ENCODE data around the gene FBRS. TPM values are rescaled to one million over a fixed set of nuclear protein-coding genes. Genes with fewer than 3 reads are reported as not detected.
A peak's percentile ranks its signal among the peaks of the same experiment; 100 is the strongest.

FBRS gene
- total RNA-seq, 1 donor from 2014 or later, result 91.1 TPM

DNA sequence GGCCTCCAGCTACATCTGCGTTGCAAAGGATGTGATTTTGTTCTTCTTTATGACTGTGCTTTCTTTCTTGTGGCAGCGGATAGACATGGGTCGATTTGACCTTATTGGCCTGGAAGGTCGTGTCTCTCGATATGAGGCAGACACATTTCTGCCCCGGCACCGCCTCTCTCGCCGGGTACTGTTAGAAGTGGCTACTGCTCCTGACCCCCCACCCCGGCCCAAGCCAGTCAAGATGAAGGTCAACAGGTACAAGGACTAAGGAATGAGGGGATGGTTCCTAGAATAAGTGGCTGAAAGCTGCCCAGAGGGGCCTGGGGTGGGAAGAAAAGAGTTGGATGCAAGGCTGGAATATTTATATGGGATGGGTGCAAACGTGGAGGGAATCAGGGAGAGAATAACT lies 61.9 kb downstream of the FBRS start:
- TF ChIP-seq, protein P1, sequence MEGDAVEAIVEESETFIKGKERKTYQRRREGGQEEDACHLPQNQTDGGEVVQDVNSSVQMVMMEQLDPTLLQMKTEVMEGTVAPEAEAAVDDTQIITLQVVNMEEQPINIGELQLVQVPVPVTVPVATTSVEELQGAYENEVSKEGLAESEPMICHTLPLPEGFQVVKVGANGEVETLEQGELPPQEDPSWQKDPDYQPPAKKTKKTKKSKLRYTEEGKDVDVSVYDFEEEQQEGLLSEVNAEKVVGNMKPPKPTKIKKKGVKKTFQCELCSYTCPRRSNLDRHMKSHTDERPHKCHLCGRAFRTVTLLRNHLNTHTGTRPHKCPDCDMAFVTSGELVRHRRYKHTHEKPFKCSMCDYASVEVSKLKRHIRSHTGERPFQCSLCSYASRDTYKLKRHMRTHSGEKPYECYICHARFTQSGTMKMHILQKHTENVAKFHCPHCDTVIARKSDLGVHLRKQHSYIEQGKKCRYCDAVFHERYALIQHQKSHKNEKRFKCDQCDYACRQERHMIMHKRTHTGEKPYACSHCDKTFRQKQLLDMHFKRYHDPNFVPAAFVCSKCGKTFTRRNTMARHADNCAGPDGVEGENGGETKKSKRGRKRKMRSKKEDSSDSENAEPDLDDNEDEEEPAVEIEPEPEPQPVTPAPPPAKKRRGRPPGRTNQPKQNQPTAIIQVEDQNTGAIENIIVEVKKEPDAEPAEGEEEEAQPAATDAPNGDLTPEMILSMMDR (IDR thresholded peaks at IDR 0.05; ENCODE audit: unreplicated experiment), result no peak
- Mint-ChIP-seq H3K27me3 (no peaks in the 10 kb centered on the region), H3K4me3 (ENCODE audit: low read depth) (no peak overlapping the region), H3K27ac (peak overlapping the region; percentile 67), H3K4me1 (ENCODE audit: low read depth) (no peaks in the 10 kb centered on the region), H3K9me3 (ENCODE audit: low read depth) (no peaks in the 10 kb centered on the region), H3K36me3 (ENCODE audit: insufficient read depth) (peaks cover 44% of the 10 kb centered on the region)
- no peak for DNase-seq (ENCODE audit: low spot score, unreplicated experiment)

Other genes with a start within 250 kb of the FBRS start
- 65.9 and 71.9 TPM in 2 replicates for gene DCTPP1, start 228.4 kb upstream of the FBRS start, total RNA-seq
- 42.1 and 42.6 TPM in 2 replicates for gene SEPHS2, start 212.6 kb upstream of the FBRS start, total RNA-seq
- gene ITGAL, start 185.7 kb upstream of the FBRS start, total RNA-seq, result 0.49 and 0.53 TPM in 2 replicates
- gene ZNF768, start 131.9 kb upstream of the FBRS start, total RNA-seq, result 80.0 and 83.6 TPM in 2 replicates
- gene ZNF747, start 123.6 kb upstream of the FBRS start, total RNA-seq, result 18.1 and 19.1 TPM in 2 replicates
- gene ZNF764, start 100.1 kb upstream of the FBRS start, total RNA-seq, result 36.1 and 36.6 TPM in 2 replicates
- 20.0 and 22.5 TPM in 2 replicates for gene ZNF688, start 86.7 kb upstream of the FBRS start, total RNA-seq
- gene ZNF785, start 72.7 kb upstream of the FBRS start, total RNA-seq, result 46.2 and 50.0 TPM in 2 replicates
- gene ZNF689, start 48.0 kb upstream of the FBRS start, total RNA-seq, result 23.3 and 24.5 TPM in 2 replicates
- gene PRR14, start 7.5 kb upstream of the FBRS start, total RNA-seq, result 57.6 and 58.7 TPM in 2 replicates
- gene SRCAP, start 40.7 kb downstream of the FBRS start, total RNA-seq, result 103 and 104 TPM in 2 replicates
- 53.5 and 61.8 TPM in 2 replicates for gene PHKG2, start 90.0 kb downstream of the FBRS start, total RNA-seq
- 19.3 and 22.2 TPM in 2 replicates for gene CFAP119, start 103.6 kb downstream of the FBRS start, total RNA-seq
- gene RNF40, start 103.9 kb downstream of the FBRS start, total RNA-seq, result 137 and 155 TPM in 2 replicates
- 33.0 and 35.0 TPM in 2 replicates for gene ZNF629, start 128.8 kb downstream of the FBRS start, total RNA-seq
- gene BCL7C, start 235.6 kb downstream of the FBRS start, total RNA-seq, result 33.2 and 34.2 TPM in 2 replicates
- 4.5 and 5.1 TPM in 2 replicates for gene CTF1, start 238.2 kb downstream of the FBRS start, total RNA-seq

Data from progenitor cell of endocrine pancreas (in vitro differentiated cells).